ENCODE data around the gene VLDLR. TPM values are rescaled to one million over a fixed set of nuclear protein-coding genes. Genes with fewer than 3 reads are reported as not detected.

Gene VLDLR
- total and polyA plus RNA-seq, 2 of the 13 experiments (the other 11 are each of a cell fraction or from before 2014, with no cell fraction given): 3.4 to 10.5 TPM

DNA sequence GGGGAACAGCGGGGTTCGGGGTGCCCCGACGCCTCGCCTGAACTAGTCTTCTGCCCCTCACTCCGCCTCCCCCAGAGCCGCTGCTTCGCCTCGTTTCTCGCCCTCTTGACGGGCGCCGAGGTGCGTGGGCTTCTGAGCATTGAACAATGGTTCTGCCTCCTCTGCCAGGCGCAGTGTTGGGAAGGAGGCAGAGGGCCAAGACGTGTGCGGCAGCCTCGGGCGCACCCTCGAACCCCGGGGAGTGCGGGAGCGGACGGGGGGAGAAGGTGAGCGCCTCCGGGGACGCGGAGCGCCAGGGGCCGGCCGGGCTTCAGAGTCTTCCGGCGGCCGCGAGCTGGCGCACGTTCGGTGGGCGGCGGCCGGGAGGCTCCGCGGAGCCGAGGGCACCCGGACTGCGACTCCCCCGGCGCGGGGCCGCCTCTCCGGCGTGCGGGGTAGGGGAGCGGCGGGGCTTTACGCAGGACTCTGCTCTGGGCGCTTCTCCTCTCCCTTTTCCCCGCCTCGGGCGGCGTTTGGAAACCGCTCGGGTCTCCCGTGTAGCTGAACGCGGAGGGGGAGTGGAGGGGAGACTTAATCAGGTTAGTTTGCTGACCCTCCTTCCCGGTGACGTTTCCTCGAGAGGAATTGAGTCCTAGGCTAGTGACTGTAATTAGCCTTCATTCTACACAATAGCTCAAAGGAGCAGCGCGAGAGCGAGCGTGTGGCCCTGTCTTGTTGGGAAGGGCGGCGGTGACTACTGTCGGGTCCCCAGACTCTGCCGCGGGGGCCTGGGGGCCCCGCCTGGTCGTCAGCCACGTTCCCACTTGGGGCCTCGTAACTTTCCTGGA is 1.1 kb downstream of the VLDLR start:
- Histone ChIP-seq H3K4me2 (ENCODE audit: low read depth, low read length) (peak overlapping the region; percentile 86), H4K20me1 (ENCODE audit: insufficient read depth, low read length) (no peaks in the 10 kb centered on the region), H3K79me2 (ENCODE audit: insufficient read depth, low read length) (no peaks in the 10 kb centered on the region), H2AFZ (ENCODE audit: low read length) (no peak overlapping the region), H3K36me3 (replicated peaks in 1 of 2; ENCODE audit: control insufficient read depth in 1 of 2, insufficient read depth in 2 of 2, low read length in 2 of 2) (no peaks in the 10 kb centered on the region), H3K4me3 (replicated peaks in 1 of 3; ENCODE audit: insufficient read depth in 1 of 3, low read depth in 2 of 3, low read length in 3 of 3) (peak overlapping the region; percentile 49 to 74 (median 65)), H3K27ac (ENCODE audit: extremely low read length, insufficient read depth, low read length) (no peak overlapping the region), H3K4me1 (ENCODE audit: insufficient read depth, low read length) (peaks cover 24% of the 10 kb centered on the region), H3K9me3 (ENCODE audit: low read length) (no peaks in the 10 kb centered on the region), H3K9ac (ENCODE audit: insufficient read depth, low read depth, low read length) (peak overlapping the region; percentile 52; the same call in 1 of the 2 replicates), H3K27me3 (ENCODE audit: control insufficient read depth in 1 of 2, insufficient read depth in 2 of 2, low read length in 2 of 2) (peaks cover 4 to 21% of the 10 kb centered on the region in 2 experiments; a peak in 4 of 5 replicates)
- ChIA-PET CTCF (ENCODE audit: low intra/inter-chr PET ratio, low total read pairs) (no interaction called here), POLR2A (no interaction called here)
- DNase-seq (ENCODE audit: low spot score) (no peak), FAIRE-seq (no peak), ATAC-seq (peak; percentile 58)
- WGBS (ENCODE audit: low lambda C conversion rate): 2% methylated on average over 27 of the region's 82 CpGs
- in situ Hi-C loops (cut with HindIII; ENCODE audit: extremely low pct_ligation_motif_present, low pct_unique_long_range_greater_than_20kb) (no loop called here), intact Hi-C loops (cut with micrococcal nuclease; ENCODE audit: unreplicated experiment) (loop anchor here (5.0 kb wide), 2 partner anchors 105 to 220 kb away; partner anchors contain the start of gene PUM3)
- BruUV-seq (replicated peaks): no TSS peak
- TF ChIP-seq ZNF841 (CRISPR knock-in tag; IDR thresholded peaks at IDR 0.05; ENCODE audit: borderline replicate concordance): no peak
- TF ChIP-seq ZNF546 (CRISPR knock-in tag; conservative IDR thresholded peaks at IDR 0.05): 0 out of 2 replicates have a peak, but pooled peaks have one; percentile 35
- no peak for TF ChIP-seq ZNF101 (CRISPR knock-in tag; IDR thresholded peaks at IDR 0.05; ENCODE audit: borderline replicate concordance, low read depth)
- TF ChIP-seq ARNTL (CRISPR knock-in tag; IDR thresholded peaks at IDR 0.05): no peak
- TF ChIP-seq SAP130 (CRISPR knock-in tag; IDR thresholded peaks at IDR 0.05; ENCODE audit: low read depth): peak; percentile 17; the same call in 1 of the 2 replicates
- peak; percentile 72; the same call in 1 of the 2 replicates for TF ChIP-seq UBTF (CRISPR knock-in tag; IDR thresholded peaks at IDR 0.05)
- no peak for TF ChIP-seq ZSCAN20 (CRISPR knock-in tag; IDR thresholded peaks at IDR 0.05; ENCODE audit: borderline replicate concordance)
- TF ChIP-seq NKX3-1 (CRISPR knock-in tag; IDR thresholded peaks at IDR 0.05): no peak
- no peak for TF ChIP-seq ZNF790 (CRISPR knock-in tag; IDR thresholded peaks at IDR 0.05; ENCODE audit: borderline replicate concordance)
- TF ChIP-seq CBX2 (IDR thresholded peaks at IDR 0.05; ENCODE audit: low read depth, low read length): no peak
- no peak for TF ChIP-seq CBX2 (CRISPR knock-in tag; IDR thresholded peaks at IDR 0.05; ENCODE audit: low read depth)
- TF ChIP-seq HNF1A (IDR thresholded peaks at IDR 0.05; ENCODE audit: low read depth): no peak
- no peak for TF ChIP-seq HNF1A (CRISPR knock-in tag; IDR thresholded peaks at IDR 0.05; ENCODE audit: borderline replicate concordance)
- no peak for TF ChIP-seq ZNF234 (CRISPR knock-in tag; conservative IDR thresholded peaks at IDR 0.05)
- no peak for TF ChIP-seq HNF1B (CRISPR knock-in tag; IDR thresholded peaks at IDR 0.05)
